Measurements from ENCODE around the gene ST3GAL5.

Gene ST3GAL5

DNA sequence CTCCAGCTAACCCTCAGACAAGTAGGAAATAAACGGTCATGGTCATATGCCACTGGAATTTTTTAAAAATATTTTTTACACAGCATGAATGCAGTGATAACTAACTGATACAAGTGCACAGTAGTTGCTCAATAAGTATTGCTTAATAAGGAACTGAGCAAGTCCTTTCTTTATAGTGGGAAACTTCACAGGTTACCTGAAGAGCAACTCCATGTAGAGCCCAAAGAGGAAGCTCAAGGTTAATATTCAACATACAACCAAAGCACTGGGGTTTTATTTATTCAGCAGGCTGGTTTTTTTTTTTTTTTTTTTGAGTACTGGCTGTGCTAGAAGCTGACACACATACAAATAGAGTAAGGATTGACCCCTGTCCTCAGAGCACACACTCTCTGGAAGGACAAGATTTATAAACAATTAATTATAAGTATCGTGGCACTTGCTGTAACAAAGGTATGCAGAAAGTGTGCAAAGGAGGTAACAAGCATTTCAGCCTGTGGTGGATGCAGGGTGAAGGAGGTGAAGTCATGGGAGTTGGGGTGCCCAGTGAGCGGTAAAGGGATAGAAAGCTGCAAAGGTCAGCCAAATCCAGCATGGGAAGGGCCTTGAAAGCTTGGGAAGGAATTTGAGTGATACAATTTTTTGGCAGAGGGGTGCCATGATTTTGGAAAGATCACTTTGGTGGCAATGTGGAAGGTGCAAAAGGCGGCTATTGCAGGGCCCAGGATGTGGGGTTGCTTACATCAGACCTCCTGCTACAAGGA is 82.3 kb downstream of the ST3GAL5 start:
- DNase-seq (ENCODE audit: low read depth in 2 of 2) = no peak

DNA sequence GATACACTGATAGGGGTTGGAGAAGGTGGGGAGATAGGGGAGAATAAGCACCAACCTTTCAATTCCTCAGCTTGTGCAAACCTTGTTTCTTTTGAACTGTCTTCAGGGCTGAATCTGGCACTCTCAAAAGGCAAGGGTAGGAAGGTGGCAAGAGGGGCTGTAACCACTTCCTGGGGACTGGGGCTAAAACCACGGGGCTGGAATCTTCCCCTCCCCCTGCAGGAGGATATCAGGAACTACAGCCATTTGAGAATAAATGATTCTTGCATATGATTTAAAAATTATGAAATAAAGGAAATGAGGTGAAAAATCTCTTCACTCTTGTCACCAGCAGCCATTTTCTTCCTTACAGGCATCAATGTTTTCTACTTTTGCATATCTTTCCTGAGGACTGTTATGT is 84.2 kb downstream of the ST3GAL5 start:
- no peak for DNase-seq (ENCODE audit: low read depth in 2 of 2)

DNA sequence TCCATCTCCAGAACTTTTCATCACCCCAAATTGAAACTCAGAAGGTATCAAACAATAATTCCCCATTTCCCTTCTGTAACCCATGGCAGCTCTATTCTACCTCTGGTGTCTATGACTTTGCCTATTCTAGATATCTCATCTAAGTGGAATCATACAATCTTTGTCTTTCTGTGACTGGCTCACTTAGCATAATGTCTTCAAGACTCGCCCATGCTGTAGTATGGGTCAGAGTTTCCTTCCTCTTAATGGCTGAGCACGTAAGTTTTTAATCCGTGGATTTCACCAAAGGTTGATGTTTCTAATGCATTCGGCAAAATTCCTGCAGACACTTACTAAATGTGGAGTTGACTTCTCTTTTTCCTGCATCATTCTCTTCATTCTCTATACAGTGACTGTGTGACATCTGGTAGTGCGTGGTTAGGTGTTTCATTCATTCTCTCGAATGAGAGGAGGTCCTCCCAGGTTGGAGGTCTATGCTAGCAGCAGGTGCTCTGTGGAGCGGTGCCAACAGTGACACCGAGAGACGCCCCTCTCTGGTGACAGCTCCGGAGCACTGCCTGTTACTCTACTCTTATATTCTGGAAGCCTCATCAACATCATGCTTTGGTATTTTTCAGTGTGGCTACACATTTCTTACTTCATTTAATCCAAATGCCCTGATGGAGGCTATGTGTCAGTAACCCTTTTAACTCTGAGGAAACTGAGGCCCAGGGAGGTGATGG is 84.9 kb downstream of the ST3GAL5 start:
- no peak for DNase-seq (ENCODE audit: low read depth in 2 of 2)

DNA sequence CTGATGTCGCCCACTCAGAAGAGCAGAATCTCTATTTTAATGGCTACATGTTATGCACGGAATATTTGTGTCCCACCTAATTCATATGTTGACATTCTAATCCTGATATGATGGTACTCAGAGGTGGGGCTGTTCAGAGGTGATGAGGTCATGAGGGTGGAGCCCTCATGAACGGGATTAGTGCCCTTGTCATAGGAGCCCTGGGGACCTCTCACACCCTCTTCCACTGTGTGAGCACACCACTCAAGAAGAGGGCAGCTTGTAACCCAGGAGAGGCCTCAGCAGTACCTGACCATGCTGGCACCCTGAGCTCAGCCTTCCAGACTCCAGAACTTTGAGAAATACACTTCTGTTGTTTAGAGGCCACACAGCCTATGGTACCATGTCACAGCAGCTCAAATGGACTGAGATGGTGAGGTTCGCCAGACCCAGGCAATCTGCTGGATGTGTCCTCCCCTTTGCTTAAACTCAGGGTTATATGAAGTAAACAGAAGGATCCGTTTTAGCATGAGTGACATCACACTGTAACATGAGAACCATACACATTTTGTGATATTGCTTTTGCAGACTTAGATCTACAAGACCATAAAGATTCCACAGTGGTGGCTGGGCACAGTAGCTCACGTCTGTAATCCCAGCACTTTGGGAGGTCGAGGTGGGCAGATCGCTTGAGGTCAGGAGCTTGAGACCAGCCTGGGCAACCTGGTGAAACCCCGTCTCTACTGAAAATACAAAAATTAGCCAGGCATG is 86.3 kb downstream of the ST3GAL5 start:
- no peak for DNase-seq (ENCODE audit: low read depth in 2 of 2)

DNA sequence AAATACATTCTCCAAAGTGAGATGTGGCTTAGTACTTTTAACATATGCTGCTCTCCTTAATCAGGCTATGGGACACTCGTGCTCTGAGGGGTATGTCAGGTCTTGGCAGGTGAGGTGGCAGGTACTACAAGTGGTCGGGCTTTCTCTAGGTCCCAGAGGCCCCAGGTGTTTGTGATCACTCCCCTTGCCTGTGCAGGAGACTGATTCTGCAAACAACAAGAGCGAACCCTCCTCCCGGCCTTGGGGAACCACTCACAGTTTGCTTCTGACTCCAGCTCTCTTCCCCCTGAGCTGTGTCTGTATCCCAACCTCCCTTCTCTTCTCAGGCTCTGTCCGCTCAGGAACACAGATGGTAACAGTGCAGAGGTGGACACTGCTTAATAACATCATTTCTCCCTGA is 86.9 kb downstream of the ST3GAL5 start:
- DNase-seq (ENCODE audit: low read depth in 2 of 2) = no peak

DNA sequence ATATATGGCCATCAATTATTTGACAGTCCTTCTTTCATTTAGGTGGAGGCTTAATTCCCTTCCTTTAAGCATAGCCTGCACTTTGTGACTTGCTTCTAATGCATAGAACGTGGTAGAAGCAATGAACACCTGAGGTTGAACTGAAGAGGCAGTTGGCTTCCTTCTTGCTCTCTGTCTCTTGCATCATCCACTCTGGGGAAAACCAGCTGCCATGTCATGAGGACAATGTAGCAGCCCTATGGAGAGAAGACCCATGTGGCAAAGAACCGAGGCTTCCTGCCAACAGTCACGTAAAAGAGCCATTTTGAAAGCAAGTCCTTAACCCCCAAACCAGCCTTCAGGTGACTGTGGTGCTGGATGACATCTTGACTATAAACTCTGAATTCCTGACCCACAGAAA is 88.2 kb downstream of the ST3GAL5 start:
- DNase-seq (ENCODE audit: low read depth in 2 of 2) = no peak

DNA sequence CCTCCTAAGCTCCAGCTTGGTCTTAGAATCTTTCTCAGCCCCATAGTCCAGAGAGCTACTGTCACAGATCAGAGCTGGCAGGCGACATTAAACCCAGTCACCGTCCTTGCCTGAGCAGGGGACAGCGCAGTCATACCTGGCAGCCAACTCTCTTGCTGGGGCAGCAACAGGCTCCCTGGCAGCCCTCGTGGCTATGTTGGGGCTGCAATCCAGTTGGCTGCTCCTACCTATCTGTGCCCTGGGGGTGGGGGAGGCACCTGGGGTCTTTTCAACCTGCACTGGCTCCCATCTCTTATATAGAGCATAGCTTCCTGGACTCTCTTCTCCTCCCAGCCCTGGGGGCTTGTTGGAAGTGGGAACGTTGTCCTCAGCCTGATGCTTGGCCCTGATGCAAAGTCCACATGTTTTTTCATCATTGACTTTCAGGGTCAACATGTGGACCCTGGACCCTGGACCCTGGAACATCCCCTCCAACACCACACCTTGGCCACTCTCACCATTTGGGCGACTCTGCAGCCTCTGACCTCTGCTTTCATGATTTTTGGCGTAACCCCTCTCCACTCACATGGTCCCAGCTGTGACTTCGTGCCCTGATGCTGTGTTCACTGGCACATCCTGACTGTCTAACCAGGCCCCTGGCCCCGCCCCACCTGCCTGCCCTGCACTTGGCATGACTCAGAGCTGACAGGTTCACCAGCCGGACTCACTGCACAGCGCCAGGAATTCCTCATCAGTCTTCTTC is 89.4 kb downstream of the ST3GAL5 start:
- no peak for DNase-seq (ENCODE audit: low read depth in 2 of 2)

DNA sequence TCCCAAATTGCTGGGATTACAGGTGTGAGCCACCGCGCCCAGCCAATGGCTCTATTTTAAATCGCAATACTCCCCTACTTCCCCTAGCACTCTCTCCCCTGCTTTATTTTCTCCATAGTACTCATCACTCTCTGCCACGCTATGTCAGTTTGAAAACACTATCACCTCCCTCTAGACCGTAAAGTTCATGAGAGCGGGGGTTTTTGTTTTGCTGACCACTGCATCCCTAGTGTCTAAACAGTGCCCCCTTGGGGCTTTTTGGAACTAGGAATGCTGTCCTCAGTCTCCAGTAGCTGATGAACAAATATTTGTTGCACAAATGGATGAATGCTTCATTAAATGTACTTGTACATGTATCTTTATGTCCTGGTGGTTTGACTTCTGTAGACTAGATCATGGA is 90.9 kb downstream of the ST3GAL5 start:
- DNase-seq (ENCODE audit: low read depth in 2 of 2) = no peak

DNA sequence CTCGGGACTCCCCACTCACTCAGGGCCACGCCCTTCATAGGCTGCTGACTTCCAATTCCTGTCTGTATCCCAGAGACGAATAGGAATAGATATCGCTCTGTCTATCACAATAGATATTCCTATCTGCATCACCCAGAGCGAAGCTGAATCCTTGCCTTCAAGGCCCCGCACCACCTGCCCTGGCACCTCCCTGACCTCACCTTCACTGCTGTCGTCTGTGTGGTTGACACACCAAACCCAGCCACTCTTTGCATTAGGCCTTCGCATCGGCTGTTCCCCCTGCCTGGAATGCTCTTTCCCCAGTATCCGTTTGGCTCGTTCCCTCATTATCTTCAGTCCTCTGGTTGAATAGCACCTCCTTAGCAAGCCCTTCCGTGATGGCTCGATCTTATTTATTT is 91.5 kb downstream of the ST3GAL5 start:
- DNase-seq (ENCODE audit: low read depth in 2 of 2) = no peak

DNA sequence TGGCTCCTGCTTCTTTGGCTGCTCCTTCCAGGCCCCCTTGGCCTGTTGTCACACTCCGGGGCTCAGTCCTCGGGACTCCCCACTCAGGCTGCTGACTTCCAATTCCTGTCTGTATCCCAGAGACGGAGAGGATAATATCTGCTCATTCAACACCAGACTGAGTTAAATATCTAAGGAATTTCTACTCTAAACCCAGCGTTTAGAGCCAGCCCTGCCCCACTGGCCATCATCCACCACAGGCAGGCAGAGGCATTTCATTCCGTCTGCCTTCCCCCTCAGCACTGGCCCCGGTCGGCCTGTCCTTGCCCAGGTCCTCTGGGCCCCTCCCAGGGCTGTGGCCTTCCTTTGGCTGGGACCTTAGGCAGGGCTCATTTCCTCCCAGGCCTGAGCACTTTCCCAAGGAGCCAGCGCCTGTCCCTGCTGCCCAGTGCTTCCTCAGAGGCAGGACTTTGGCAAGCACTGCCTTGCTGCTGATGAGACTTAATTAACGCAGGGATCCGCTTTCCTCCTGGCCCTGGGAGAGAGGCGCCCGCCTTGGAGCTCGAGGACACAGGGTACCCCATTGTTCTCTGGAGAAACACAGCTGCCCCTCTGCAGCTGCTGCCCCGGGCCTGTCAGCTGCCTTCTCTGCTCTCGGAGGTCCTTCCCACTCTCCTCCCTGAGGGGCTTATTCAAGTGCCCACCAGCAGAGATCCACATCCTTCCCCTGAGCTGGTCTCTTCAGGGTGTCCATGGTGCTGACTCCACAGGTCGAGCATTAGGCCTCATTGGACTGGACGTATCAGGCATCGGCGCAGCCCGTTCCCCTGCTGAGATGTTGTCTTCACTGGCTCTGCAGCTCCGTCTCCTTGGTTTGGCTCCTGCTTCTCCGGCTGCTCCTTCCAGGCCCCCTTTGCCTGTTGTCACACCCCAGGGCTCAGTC is 92.2 kb downstream of the ST3GAL5 start:
- no peak for DNase-seq (ENCODE audit: low read depth in 2 of 2)

DNA sequence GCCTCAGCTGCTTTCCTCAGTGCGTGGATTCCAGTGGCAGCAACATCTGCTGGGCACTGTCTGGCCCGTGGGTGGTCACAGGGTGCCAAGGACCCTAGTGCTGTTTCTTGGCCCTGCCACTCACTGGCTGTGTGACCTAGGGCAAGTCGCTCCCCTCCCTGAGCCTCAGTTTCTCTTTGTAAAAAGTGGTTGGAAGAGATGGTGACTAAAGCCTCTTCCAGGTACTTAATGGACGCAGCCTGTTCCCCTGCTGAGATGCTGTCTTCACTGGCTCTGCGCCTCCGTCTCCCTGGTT is 92.8 kb downstream of the ST3GAL5 start:
- DNase-seq (ENCODE audit: low read depth in 2 of 2) = no peak

DNA sequence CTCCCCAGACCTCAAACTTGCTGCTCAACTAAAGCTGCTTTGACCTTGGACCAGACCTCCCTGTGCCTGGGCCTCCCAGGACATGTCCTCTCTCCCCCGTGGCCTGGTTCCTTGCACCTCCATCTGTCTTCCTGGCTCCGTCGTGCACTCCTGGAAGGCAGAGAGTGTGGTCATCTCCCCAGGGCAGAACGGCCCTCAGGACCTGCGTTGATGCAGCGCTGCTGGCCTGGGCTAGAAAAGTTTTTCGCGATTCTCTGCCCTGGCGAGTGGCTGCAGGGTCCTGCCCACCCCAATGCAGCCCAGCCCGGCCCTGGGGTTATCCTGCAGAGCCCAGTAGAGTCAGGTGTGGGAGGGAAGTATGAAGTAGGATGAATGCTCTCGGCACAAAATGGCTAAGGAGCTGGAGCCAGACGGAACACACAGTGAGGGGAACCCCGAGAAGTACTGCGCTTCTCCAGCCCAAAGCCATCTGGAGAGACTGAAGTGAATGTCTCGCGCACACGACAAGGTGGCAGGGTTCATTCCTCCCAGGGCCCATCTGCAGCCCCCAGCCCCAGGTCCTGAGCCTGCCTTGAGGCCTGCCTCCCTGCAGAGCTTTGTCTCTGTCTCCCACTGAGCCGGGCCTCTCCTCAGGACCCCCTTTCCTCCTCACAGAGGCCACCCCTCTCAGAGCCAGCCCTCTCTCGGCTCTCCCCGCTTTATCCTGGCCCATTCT is 93.3 kb downstream of the ST3GAL5 start:
- DNase-seq (ENCODE audit: low read depth in 2 of 2) = no peak

DNA sequence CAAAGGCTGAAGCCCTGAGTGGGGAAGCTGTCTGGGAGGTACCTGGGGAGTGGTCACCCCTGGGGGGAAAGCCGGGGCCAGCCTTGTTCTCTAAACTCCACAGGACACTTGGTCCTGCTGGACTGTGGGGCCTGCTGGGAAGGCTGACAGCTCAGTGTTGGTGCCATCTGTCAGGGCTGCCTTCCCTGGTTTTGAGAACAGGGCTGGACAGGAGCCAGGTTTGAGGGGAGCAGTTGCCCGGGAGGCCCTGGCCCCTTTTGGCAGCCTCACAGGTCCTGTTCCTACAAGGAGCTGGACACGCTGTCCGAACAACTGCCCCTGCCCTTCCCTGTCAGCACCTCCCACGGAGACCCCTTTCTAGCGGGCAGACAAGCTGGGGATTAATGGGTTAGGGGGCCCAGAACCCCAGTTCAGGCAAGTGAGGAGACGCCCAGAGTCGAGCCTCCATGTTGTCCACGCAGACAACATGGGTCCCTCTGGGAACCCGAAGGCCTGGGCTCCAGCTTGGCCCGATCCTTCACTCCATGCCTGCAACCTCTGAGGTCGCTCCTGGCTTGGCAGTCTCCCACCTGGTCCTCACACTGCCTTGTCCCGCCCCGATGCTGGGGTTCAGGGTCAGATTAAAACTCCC is 94.2 kb downstream of the ST3GAL5 start:
- no peak for DNase-seq (ENCODE audit: low read depth in 2 of 2)

DNA sequence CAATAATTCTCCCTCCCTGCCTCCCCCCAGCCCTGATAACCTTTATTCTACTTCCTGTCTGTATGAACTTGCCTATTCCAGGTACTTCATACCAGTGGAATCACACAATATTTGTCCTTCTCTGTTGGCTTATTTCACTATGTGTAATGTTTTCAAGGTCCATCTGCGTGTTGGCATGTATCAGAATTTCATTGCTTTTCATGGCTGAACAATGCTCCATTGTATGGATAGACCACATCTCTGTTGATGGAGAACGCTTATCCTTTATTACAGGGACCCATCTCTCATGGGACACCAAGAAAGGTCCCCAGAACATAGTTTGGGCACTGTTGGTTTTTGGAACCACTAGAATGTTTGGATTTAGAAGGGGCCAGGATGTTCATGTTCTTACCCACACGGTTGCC is 94.8 kb downstream of the ST3GAL5 start:
- DNase-seq (ENCODE audit: low read depth in 2 of 2) = no peak

DNA sequence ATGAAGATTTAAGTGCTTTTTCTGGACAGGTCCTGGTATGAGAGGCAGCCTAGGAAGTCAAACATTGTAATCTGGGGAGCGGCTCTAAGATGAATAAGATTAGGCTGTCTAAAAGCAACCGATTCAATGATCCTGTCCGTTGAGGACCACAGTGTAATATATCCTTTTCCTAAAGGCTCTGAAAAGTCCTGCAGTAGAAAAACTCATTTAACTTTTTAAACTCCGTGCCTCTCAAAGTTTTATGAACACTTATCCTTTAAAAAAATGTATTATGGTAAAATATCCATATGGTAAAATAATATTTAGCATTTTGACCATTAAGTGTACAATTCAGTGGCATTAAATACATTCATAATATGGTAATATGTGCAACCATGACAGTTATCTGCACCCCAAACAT is 95.2 kb downstream of the ST3GAL5 start:
- DNase-seq (ENCODE audit: low read depth in 2 of 2) = no peak

DNA sequence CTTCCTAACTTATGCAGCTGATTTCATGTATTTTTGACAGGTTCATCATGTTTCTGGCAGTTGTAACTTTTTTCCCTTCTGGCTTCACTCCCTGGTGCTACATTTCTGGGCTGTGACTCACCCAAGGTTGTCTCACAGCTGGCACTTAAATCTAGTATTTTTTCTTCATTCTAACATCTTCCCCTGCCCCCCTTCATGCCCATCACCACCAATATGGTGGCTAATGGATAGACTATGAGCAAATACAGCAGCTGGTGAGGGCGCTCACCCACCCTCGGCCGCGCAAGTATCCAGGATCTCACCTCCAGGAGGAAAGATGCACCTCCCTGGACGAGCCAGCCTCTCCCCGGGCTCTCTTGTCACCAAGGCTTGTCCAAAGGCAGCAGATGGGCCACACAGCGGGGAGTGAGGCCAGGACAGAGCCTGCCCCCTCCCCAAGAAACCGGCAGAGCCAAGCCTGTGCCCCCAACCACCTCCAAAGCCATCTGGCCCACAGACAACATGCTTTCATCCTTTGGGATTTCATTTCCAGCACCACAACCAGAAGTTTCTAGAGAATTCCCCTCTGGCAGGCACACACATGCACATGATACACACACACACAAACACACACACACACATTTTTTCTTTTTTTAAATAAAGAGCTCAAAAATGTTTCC is 95.9 kb downstream of the ST3GAL5 start:
- DNase-seq (ENCODE audit: low read depth in 2 of 2) = no peak

DNA sequence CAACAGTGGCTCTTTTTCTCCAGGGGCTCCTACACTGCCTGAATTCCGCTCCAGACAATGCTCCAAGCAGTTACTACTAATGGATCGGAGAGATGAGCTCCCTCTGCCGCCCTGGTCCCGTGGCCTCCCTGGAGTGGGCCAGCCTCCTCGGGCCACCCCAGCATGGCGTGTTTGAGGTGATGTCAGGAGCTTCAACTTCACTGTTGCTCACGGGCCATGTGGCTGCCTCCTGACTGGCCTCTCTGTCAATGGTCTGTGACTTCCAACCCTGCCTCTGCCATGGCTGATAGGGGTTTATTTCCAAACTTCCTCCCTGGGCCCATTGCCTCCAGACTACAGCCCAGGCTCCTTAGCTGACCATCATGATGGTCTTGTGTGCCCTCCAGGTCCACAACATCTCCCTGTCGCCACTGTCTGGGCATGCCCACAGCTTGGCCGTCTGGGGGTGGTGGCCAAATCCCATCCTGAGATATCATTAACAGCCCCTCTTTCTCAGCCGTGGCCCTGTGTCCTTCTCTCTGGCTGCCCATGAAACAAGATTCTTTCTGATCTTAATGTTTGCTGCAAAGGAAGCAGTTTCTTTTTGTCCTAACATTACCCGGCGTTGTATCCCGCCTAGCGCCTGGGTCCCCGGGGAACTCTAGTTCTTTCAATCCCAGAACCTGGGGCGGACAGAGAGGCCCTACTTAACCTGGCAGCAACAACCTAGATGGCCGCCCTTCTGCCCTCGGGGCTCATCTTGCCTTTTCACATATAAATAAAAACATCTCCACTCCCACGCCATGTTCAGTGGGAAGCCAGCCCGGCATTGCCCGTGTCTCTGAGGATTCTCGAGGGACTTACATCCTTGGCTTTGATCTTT is 96.9 kb downstream of the ST3GAL5 start:
- DNase-seq (ENCODE audit: low read depth in 2 of 2) = no peak

DNA sequence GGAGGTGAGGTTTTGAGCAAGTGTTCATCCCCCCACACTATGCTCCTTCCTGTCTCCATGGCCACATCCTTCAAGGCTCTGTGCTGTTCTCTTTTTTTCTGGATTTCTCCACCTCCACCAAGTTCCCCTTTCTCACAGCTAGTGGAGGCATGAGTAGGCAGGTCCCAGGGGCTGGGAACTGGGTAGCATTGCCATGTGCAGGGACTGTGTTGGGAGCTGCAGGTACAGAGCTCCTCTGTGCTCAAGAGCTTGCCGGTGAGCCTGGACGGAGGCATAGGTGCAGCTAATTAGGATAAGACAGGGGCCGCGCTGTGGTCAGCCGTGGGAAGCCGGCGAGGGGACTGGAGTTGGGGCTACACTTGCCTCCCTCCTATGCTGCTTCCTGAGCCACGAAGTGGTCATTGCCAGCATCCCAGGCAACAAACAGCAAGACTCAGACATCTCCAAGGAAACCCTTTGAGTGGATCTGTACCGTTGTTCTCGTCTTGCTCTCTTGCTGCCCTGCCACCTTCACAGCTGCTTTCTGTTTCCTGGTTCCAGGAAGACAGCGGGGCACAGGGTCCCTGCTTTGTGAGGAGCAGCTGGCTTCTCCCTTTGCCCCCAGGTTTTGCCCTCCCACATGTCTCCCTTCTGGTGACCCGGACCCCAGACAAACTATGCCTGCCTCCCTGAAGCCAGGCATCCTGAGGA is 98.1 kb downstream of the ST3GAL5 start:
- DNase-seq (ENCODE audit: low read depth in 2 of 2) = no peak
